Nephron progenitor cell (in vitro differentiated cells): ENCODE results near the gene IFRD1.

ENCODE experiments used
- DNase-seq: peaks from one replicate; pipeline ENCODE4 v3.0.0; 2021
- H3K27ac Mint-ChIP-seq: 2 replicates; pipeline ENCODE4 v1.8.0; 2021; ENCODE audit warnings: mild to moderate bottlenecking, moderate library complexity, mixed read lengths
- H3K27me3 Mint-ChIP-seq: 2 replicates; pipeline ENCODE4 v1.8.0; 2021; ENCODE audit warnings: mild to moderate bottlenecking, low read depth, mixed read lengths; ENCODE audit not compliant: poor library complexity
- H3K36me3 Mint-ChIP-seq: 2 replicates; pipeline ENCODE4 v1.8.0; 2021; ENCODE audit warnings: low read depth, mixed read lengths
- H3K4me1 Mint-ChIP-seq: 2 replicates; pipeline ENCODE4 v1.8.0; 2021; ENCODE audit warnings: mixed read lengths
- H3K4me3 Mint-ChIP-seq: 2 replicates; pipeline ENCODE4 v1.8.0; 2021; ENCODE audit warnings: mild to moderate bottlenecking, moderate library complexity, mixed read lengths
- H3K9me3 Mint-ChIP-seq: 2 replicates; pipeline ENCODE4 v1.8.0; 2021; ENCODE audit warnings: mild to moderate bottlenecking, moderate library complexity, mixed read lengths
- CTCF ChIP-seq: fragments of 200-600 bp; sonication (generic); IDR thresholded peaks from 2 replicates; pipeline ENCODE4 v1.5.0; 2021; ENCODE audit warnings: antibody characterized with exemption

The IFRD1 gene

GRCh38 chr7:112411186-112411795, 39.0 kb upstream of the IFRD1 start:
- Mint-ChIP-seq H3K36me3 (no peaks in the 10 kb centered on the region), H3K4me3 (no peak overlapping the region), H3K4me1 (peaks cover 5% of the 10 kb centered on the region), H3K9me3 (peaks cover 4% of the 10 kb centered on the region), H3K27me3 (peaks cover 8% of the 10 kb centered on the region), H3K27ac (no peak overlapping the region)
- peak; percentile 20 for TF ChIP-seq CTCF
- no peak for DNase-seq

- DNase-seq: no peak
- H3K27ac Mint-ChIP-seq: no peak overlapping the region
- peaks cover 5% of the 10 kb centered on the region for H3K4me1 Mint-ChIP-seq
- TF ChIP-seq CTCF: peak; percentile 46
- H3K27me3 Mint-ChIP-seq: peaks cover 8% of the 10 kb centered on the region
- no peak overlapping the region for H3K4me3 Mint-ChIP-seq
- peaks cover 29% of the 10 kb centered on the region for H3K9me3 Mint-ChIP-seq
- peaks cover 5% of the 10 kb centered on the region for H3K36me3 Mint-ChIP-seq
Measured at GRCh38 chr7:112414855-112415490, 35.3 kb upstream of the IFRD1 start.

GRCh38 chr7:112416127-112416526, 34.1 kb upstream of the IFRD1 start:
- Mint-ChIP-seq H3K4me1 (peaks cover 5% of the 10 kb centered on the region), H3K27me3 (peaks cover 3% of the 10 kb centered on the region), H3K36me3 (peaks cover 5% of the 10 kb centered on the region), H3K4me3 (no peak overlapping the region), H3K9me3 (peaks cover 29% of the 10 kb centered on the region), H3K27ac (no peak overlapping the region)
- no peak for TF ChIP-seq CTCF
- no peak for DNase-seq

- no peak overlapping the region for H3K4me3 Mint-ChIP-seq
- DNase-seq: no peak
- no peaks in the 10 kb centered on the region for H3K27me3 Mint-ChIP-seq
- peaks cover 5% of the 10 kb centered on the region for H3K36me3 Mint-ChIP-seq
- H3K4me1 Mint-ChIP-seq: peaks cover 34% of the 10 kb centered on the region
- no peak for TF ChIP-seq CTCF
- peak overlapping the region; percentile 22 for H3K27ac Mint-ChIP-seq
- peaks cover 29% of the 10 kb centered on the region for H3K9me3 Mint-ChIP-seq
Measured at GRCh38 chr7:112419543-112420130, 30.6 kb upstream of the IFRD1 start.

GRCh38 chr7:112420236-112420861, 29.9 kb upstream of the IFRD1 start:
- Mint-ChIP-seq H3K36me3 (peaks cover 5% of the 10 kb centered on the region), H3K4me1 (peaks cover 29% of the 10 kb centered on the region), H3K4me3 (no peak overlapping the region), H3K27me3 (no peaks in the 10 kb centered on the region), H3K9me3 (peaks cover 29% of the 10 kb centered on the region), H3K27ac (no peak overlapping the region)
- TF ChIP-seq CTCF: no peak
- no peak for DNase-seq
